Measurements from ENCODE around the gene CDC42EP4.

The CDC42EP4 gene

DNA sequence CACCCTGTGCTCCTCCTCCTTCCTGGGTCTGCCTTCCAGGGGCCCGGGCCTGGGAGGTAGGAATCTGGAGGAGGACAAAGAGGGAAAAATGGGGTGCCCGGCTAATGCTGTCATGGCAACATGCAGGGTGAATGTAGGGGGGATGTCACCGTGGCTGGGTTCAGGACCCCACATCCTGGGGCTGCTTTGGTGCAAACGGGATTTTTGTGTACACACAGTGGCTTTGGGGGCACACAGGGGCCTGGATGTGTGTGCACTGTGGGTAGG lies 37.0 kb upstream of the CDC42EP4 start:
- TF ChIP-seq, protein P1, sequence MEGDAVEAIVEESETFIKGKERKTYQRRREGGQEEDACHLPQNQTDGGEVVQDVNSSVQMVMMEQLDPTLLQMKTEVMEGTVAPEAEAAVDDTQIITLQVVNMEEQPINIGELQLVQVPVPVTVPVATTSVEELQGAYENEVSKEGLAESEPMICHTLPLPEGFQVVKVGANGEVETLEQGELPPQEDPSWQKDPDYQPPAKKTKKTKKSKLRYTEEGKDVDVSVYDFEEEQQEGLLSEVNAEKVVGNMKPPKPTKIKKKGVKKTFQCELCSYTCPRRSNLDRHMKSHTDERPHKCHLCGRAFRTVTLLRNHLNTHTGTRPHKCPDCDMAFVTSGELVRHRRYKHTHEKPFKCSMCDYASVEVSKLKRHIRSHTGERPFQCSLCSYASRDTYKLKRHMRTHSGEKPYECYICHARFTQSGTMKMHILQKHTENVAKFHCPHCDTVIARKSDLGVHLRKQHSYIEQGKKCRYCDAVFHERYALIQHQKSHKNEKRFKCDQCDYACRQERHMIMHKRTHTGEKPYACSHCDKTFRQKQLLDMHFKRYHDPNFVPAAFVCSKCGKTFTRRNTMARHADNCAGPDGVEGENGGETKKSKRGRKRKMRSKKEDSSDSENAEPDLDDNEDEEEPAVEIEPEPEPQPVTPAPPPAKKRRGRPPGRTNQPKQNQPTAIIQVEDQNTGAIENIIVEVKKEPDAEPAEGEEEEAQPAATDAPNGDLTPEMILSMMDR (IDR thresholded peaks at IDR 0.05; ENCODE audit: low read depth, low read length), result no peak
- no peak for DNase-seq (ENCODE audit: extremely low read depth, low read depth)

DNA sequence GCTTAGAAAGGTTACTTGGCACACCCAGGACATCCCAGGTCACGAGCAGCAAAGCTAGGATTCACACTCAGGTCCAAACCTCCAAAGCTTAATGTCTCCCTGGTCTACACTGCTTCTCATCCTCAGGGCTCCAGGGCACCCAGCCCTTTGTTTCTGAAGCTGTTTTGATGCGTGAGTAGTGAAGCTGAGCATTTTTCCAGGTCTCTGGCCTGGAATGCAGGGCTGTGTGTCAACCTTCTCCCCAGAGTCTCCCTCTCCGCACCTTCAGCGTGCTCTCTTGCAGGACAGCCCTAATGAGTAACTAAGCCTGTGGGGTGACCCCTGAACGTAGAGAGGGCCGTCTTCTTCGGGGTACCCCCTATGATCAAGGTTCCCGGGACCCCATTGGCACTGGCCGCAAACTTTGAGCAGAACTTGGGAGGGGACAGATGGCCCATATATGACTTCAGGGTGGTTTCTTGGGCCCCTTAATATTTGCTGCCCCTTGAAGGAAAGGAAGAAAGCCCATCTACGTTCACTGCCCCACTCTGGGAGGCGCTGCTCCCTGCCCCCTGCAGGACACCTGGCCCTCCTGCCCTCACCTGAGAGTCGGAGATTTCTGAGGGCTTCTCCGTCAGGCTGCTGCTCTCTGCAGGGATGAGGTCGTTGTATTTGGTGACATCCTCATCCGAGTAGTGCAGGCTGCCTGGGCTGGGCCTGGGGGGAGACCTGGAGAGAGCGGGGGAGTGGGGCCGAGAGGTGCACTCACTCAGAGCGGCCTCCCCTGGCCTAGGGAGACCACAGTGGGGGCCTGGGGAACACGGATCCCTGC lies 36.4 kb upstream of the CDC42EP4 start:
- DNase-seq (ENCODE audit: extremely low read depth, low read depth), result no peak

DNA sequence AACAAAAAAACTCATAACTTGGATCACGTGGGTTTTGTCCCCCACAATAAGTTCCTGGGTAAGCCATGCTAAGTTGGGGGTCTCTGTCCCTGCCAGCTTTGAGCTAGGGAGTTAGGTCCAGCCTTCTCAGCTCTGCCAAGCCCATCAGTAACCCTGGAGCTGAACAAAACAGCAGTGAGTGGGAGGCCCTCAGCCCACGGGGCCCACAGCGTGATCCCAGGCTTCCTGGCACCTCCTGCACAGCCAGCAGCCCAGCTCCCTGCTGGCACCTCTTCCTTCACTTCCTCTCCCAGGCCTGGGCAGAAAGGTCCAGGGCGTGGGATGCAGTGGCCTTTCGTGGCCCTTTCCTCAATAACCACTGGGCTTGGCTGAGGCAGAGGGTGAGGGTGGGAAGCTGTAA lies 35.5 kb upstream of the CDC42EP4 start:
- TF ChIP-seq, protein P1 (IDR thresholded peaks at IDR 0.05; ENCODE audit: low read depth, low read length), result no peak
- no peak for DNase-seq (ENCODE audit: extremely low read depth, low read depth)

More for the DNA sequence above, 36.4 kb upstream of the CDC42EP4 start:
- TF ChIP-seq, protein P1 (IDR thresholded peaks at IDR 0.05; ENCODE audit: low read depth, low read length), result no peak

DNA sequence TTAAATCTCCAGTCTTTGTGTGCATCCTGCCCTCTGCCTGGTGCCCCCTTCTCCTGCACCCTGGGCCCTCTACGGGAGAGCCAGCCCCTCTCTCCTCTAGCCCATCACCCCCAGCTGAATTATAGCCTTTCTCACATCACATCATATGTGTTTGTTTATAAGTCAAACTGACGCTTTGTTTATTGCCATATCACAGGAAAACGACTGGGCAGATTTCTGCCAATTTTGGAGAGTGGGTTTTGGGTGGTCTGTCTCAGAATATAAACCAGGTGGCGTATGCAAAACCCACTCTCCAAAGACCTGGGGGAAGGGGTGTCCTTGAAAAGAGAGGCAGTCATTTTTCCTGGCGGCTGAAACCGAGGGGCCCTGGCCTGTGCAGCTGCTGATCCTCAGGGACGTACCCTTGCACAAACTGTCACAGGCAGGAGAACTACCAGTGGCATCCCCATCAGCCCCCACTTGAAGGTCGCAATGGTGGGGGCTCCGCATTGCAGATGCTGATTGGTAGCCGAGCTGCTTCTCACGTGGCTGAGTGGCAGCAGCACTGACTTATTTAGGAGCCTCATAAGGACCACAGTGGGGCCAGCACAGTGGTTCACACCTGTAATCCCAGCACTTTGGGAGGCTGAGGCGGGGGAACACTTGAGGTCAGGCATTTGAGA lies 34.8 kb upstream of the CDC42EP4 start:
- DNase-seq (ENCODE audit: extremely low read depth, low read depth), result no peak
- TF ChIP-seq, protein P1 (IDR thresholded peaks at IDR 0.05; ENCODE audit: low read depth, low read length), result no peak

DNA sequence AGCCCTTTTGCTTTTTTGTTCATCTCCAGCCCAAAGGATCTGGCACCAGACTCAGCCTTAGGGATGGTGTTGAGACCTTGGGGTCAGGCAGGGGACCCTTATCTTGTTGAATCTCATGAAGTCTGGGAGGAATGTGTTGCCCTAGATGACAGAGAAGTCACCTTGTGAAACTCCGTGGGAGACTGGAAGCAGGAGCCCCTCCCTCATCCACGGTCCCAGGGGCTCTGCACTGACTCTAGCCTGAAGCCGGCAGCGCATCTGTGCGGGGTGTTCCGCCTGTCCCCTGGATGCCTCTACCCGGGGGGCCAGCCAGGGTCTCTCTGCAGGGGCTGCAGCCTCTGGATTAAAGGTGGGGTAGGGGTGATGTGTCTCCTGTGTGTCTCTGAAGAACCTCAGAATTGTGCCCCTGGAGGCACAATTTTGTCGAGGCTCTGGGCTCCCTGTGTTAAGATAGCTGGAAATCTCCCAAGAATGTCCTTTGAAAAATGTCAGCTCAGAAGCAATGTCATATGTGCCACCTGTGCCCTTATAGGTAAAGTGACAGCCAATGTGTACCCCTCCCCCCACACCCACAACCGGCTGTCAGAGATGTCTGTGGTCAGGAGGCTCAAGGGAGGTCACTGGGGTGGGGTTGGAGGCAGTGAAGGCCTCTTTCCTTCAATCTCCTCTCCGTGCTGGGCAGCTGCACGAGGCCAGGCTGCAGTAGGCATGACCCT lies 32.1 kb upstream of the CDC42EP4 start:
- TF ChIP-seq, protein P1 (IDR thresholded peaks at IDR 0.05; ENCODE audit: low read depth, low read length), result no peak
- DNase-seq (ENCODE audit: extremely low read depth, low read depth), result no peak

DNA sequence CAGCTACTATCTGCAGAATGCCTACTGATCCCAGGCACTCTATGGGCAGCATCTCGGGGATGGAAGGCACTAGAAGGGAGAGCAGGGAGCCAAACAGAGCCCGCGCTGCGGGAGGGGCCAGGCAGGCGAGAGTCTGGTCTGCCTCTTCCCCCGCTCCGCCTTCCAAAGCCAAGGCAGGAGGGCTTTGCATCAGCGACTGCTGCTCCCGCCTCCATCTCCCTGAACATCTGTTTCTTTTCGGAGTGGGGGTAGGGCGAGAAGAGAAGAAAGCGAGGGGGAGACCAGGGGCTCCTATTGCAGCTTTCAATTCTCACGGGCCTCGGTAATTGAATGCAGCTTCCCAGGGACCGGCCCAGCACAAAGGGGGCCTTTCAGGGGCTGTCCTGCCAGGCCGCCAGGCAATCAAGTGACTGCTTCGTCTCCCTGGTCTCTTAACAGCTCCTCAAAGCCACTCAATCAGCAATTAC lies 31.4 kb upstream of the CDC42EP4 start:
- TF ChIP-seq, protein P1 (IDR thresholded peaks at IDR 0.05; ENCODE audit: low read depth, low read length), result no peak
- DNase-seq (ENCODE audit: extremely low read depth, low read depth), result peak; percentile 82

Measured in AG09319 (cell line).